Progenitor cell of endocrine pancreas (in vitro differentiated cells): Measurements from ENCODE around the gene EVA1A. TPM values are rescaled to one million over a fixed set of nuclear protein-coding genes. Genes with fewer than 3 reads are reported as not detected.
A peak's percentile ranks its signal among the peaks of the same experiment; 100 is the strongest.

ENCODE experiments used
- DNase-seq: peaks from one replicate; pipeline ENCODE4 v3.0.0; 2021; ENCODE audit warnings: low spot score; ENCODE audit not compliant: unreplicated experiment
- H3K27ac Mint-ChIP-seq: 2 replicates; pipeline ENCODE4 v1.8.0; 2021; ENCODE audit warnings: mild to moderate bottlenecking, moderate library complexity, mixed read lengths
- H3K27me3 Mint-ChIP-seq: 2 replicates; pipeline ENCODE4 v1.8.0; 2021; ENCODE audit warnings: mixed read lengths
- H3K36me3 Mint-ChIP-seq: 2 replicates; pipeline ENCODE4 v1.8.0; 2022; ENCODE audit warnings: mixed read lengths; ENCODE audit not compliant: insufficient read depth
- H3K4me1 Mint-ChIP-seq: 2 replicates; pipeline ENCODE4 v1.8.0; 2021; ENCODE audit warnings: low read depth, mixed read lengths
- H3K4me3 Mint-ChIP-seq: 2 replicates; pipeline ENCODE4 v1.8.0; 2021; ENCODE audit warnings: low read depth, mild to moderate bottlenecking, moderate library complexity, mixed read lengths
- H3K9me3 Mint-ChIP-seq: 2 replicates; pipeline ENCODE4 v1.8.0; 2021; ENCODE audit warnings: low read depth, mixed read lengths
- CTCF ChIP-seq: fragments of 200-600 bp; sonication (generic); IDR thresholded peaks from one replicate; pipeline ENCODE4 v1.5.0; 2021; ENCODE audit warnings: antibody characterized with exemption, mild to moderate bottlenecking; ENCODE audit not compliant: unreplicated experiment
- total RNA-seq: library from RNA; stranded (reverse); gene quantifications from 2 replicates; pipeline ENCODE4 v1.2.1, GENCODE V29; 2021

The EVA1A gene
- total RNA-seq, 1 donor from 2014 or later, result 10.9 TPM

- Mint-ChIP-seq H3K27me3 (peaks cover 9% of the 10 kb centered on the region), H3K9me3 (no peaks in the 10 kb centered on the region), H3K4me1 (peaks cover 15% of the 10 kb centered on the region), H3K27ac (peak overlapping the region; percentile 95), H3K36me3 (no peaks in the 10 kb centered on the region), H3K4me3 (peak overlapping the region; percentile 95)
- no peak for DNase-seq
- TF ChIP-seq CTCF, result no peak
Measured at GRCh38 chr2:75561566-75562512, 1.1 kb upstream of the EVA1A start.

- peak overlapping the region; percentile 94 for H3K27ac Mint-ChIP-seq
- peak overlapping the region; percentile 95 for H3K4me3 Mint-ChIP-seq
- H3K27me3 Mint-ChIP-seq, result peaks cover 9% of the 10 kb centered on the region
- no peaks in the 10 kb centered on the region for H3K9me3 Mint-ChIP-seq
- peak; percentile 43 for DNase-seq
- H3K36me3 Mint-ChIP-seq, result no peaks in the 10 kb centered on the region
- peak; percentile 39 for TF ChIP-seq CTCF
- H3K4me1 Mint-ChIP-seq, result peaks cover 19% of the 10 kb centered on the region
Measured at GRCh38 chr2:75560022-75560767, 544 bp downstream of the EVA1A start.

- H3K4me3 Mint-ChIP-seq, result peak overlapping the region; percentile 95
- no peak for TF ChIP-seq CTCF
- H3K9me3 Mint-ChIP-seq, result no peaks in the 10 kb centered on the region
- no peaks in the 10 kb centered on the region for H3K36me3 Mint-ChIP-seq
- peaks cover 6% of the 10 kb centered on the region for H3K27me3 Mint-ChIP-seq
- peaks cover 19% of the 10 kb centered on the region for H3K4me1 Mint-ChIP-seq
- no peak for DNase-seq
- H3K27ac Mint-ChIP-seq, result peak overlapping the region; percentile 94
Measured at GRCh38 chr2:75559680-75560021, 1.1 kb downstream of the EVA1A start.

GRCh38 chr2:75558786-75559679, 1.7 kb downstream of the EVA1A start:
- H3K36me3 Mint-ChIP-seq, result no peaks in the 10 kb centered on the region
- H3K27me3 Mint-ChIP-seq, result peaks cover 5% of the 10 kb centered on the region
- H3K4me3 Mint-ChIP-seq, result peak overlapping the region; percentile 58
- no peak for DNase-seq
- H3K27ac Mint-ChIP-seq, result no peak overlapping the region
- H3K9me3 Mint-ChIP-seq, result no peaks in the 10 kb centered on the region
- H3K4me1 Mint-ChIP-seq, result peaks cover 19% of the 10 kb centered on the region
- TF ChIP-seq CTCF, result no peak

GRCh38 chr2:75558136-75558535, 2.6 kb downstream of the EVA1A start:
- Mint-ChIP-seq H3K27me3 (peaks cover 3% of the 10 kb centered on the region), H3K4me3 (no peak overlapping the region), H3K4me1 (peaks cover 19% of the 10 kb centered on the region), H3K9me3 (no peaks in the 10 kb centered on the region), H3K27ac (no peak overlapping the region), H3K36me3 (no peaks in the 10 kb centered on the region)
- DNase-seq, result no peak
- no peak for TF ChIP-seq CTCF
